GM12801 (cell line): Measurements from ENCODE around the gene LAMC3.

Experiments used
- CTCF ChIP-seq: IDR thresholded peaks from one replicate; pipeline ENCODE4 v1.5.1; 2011; ENCODE audit warnings: control low read depth; ENCODE audit not compliant: insufficient read length; ENCODE audit errors: extremely low read depth

The LAMC3 gene

DNA sequence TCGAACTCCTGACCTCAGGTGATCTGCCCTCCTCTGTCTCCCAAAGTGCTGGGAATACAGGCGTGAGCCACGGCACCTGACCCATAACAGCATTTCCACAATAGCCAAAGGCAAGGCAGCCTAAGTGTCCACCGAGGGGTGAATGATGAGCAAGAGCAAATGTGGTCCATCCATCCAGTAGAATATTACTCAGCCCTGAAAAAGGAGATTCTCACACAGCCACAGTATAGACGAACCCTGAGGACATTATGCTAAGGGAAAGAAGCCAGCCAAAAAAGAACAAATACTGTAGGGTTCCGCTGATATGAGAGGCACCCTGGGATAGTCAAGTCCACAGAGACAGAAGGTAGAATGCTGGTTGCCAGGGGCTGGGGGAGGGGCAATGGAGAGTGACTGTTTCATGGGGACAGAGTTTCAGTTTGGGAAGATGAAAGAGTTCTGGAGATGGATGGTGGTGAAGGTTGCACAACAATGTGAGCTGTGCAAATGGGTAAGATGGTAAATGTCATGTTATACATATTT is 7.0 kb downstream of the LAMC3 start:
- no peak for TF ChIP-seq CTCF

DNA sequence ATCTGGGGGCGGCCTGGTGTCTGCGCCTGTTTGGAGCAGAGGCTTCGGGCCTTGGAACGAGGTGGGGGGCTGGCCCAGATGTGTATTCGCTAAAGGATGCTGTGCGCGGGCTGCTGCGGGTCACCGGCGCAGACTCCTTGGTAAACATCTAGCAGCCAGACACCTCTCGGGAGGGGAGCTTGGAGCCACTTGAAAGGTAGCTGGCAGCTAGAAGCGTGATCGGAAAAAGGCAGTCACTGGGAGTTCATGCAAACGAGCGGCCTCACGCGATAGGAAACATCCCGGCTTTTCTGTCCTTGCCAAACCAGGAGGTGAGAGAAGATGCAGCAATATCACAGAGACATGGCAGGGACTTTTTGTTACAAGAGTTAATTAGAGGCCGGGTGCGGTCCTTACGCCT is 8.1 kb downstream of the LAMC3 start:
- no peak for TF ChIP-seq CTCF

DNA sequence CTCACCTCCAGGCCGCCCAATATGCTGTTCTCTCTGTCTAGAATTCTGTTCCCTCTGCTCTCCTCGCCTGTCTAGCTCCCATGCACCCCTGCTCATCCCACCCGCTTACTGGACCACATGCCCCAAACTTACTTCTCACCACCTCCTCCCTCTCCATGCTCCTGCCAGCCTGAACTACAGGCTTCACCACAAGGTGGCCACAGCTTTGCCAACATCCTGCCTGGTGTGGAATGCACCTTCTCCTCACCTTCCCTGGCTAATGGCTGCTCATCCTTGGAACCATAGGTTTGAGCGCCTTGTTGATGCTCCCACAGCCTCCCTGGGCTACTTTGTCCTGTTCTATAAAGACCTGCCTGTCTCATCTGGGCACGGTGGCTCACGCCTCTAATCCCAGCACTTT is 9.6 kb downstream of the LAMC3 start:
- no peak for TF ChIP-seq CTCF

GRCh38 chr9:131019388-131020239 is 10.6 kb downstream of the LAMC3 start:
- no peak for TF ChIP-seq CTCF

DNA sequence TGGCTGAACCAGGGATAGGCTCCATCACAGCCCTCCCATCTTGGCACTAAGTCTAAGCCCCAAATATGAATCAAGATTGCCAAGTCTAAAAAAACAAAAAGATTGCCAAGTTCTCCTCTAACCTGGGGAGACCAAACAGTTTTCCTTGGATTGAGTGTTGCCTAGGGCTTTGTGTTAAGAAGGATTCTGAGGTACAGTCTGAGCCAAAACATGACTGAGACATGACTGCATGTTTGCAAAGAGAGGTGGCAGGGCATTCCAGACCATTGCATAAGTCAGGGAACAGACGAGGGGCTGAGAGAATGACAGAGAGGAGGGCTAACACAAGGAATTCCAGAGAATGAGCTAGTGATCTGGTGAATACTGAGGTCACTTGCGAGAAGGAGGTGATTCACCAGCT is 11.4 kb downstream of the LAMC3 start:
- TF ChIP-seq CTCF: no peak

- no peak for TF ChIP-seq CTCF
Observed at GRCh38 chr9:131020862-131021261, 11.9 kb downstream of the LAMC3 start.

- no peak for TF ChIP-seq CTCF
Observed at GRCh38 chr9:131021785-131022184, 12.8 kb downstream of the LAMC3 start.
